GM12878 (cell line): Measurements from ENCODE around the gene MAGI2. TPM values are rescaled to one million over a fixed set of nuclear protein-coding genes. Genes with fewer than 3 reads are reported as not detected.

Experiments
- ATAC-seq: fragments of 200-7000 bp; cut with Tn5 transposase; 3 replicates; pipeline ENCODE4 v1.9.1; 2020; ENCODE audit warnings: mild to moderate bottlenecking, moderate library complexity
- BruUV-seq: library from RNA; stranded (reverse); fragments of 400-500 nt; replicated peaks from 2 replicates; lab custom pipeline; 2021; lab: Mats Ljungman, UMichigan
- CTCF ChIA-PET: fragments of 300-600 bp; sonication (Branson Sonifier 250); formaldehyde crosslinking; extraction: SDS; loops from one replicate; lab custom pipeline; 2021; ENCODE audit warnings: inconsistent platforms; lab: Yijun Ruan, JAX
- POLR2A ChIA-PET: fragments of 350-600 bp; formaldehyde crosslinking; extraction: SDS; loops from one replicate; lab custom pipeline; 2021; ENCODE audit warnings: inconsistent platforms; lab: Charles Lee
- RAD21 ChIA-PET: fragments of 300-600 bp; sonication (Branson Sonifier 250); formaldehyde crosslinking; loops from one replicate; lab custom pipeline; 2023; ENCODE audit warnings: antibody characterized with exemption; ENCODE audit not compliant: unreplicated experiment; lab: Charles Lee
- SMC1A ChIA-PET: fragments of 300-600 bp; sonication (Branson Sonifier 250); formaldehyde crosslinking; loops from one replicate; lab custom pipeline; 2023; ENCODE audit not compliant: unreplicated experiment, uncharacterized antibody; lab: Charles Lee
- DNase-seq: peaks from one replicate; pipeline ENCODE4 v3.0.0-alpha.2; 2011; ENCODE audit warnings: low read depth, low spot score
- FAIRE-seq: peaks from 3 replicates; lab custom pipeline; 2011; peaks lifted over from hg19 to GRCh38; lab: Jason Lieb, UNC
- H2AFZ ChIP-seq: 2 replicates; pipeline ENCODE4 v1.6.0; 2011; ENCODE audit warnings: low read depth, low read length, control low read depth; ENCODE audit not compliant: control insufficient read depth
- H3K27ac ChIP-seq: 2 replicates; pipeline ENCODE4 v1.5.1; 2011; ENCODE audit warnings: control low read depth; ENCODE audit not compliant: control insufficient read depth, insufficient read depth
- H3K27me3 ChIP-seq, 2 experiments: replicated peaks in 1 of 2; 2 replicates each; pipeline versions ENCODE4 v1.6.0 to v1.6.1; 2011; ENCODE audit warnings: low read length in 1 of 2; ENCODE audit not compliant: control insufficient read depth in 2 of 2, insufficient read depth in 2 of 2
- H3K36me3 ChIP-seq, 2 experiments: 2 replicates each; pipeline ENCODE4 v1.5.1; 2011; ENCODE audit warnings: low read length in 1 of 2; ENCODE audit not compliant: control insufficient read depth in 2 of 2, insufficient read depth in 2 of 2
- H3K4me1 ChIP-seq: 2 replicates; pipeline ENCODE4 v1.6.1; 2011; ENCODE audit warnings: mild to moderate bottlenecking, low read length, moderate library complexity, mixed read lengths; ENCODE audit not compliant: control insufficient read depth, insufficient read depth
- H3K4me2 ChIP-seq: 2 replicates; pipeline ENCODE4 v1.6.0; 2011; ENCODE audit warnings: control low read depth; ENCODE audit not compliant: control insufficient read depth, insufficient read depth
- H3K4me3 ChIP-seq: fragments of 200-600 bp; sonication (generic); 2 replicates; pipeline ENCODE4 v1.5.1; 2016
- H3K79me2 ChIP-seq: 2 replicates; pipeline ENCODE4 v1.6.0; 2011; ENCODE audit warnings: low read length; ENCODE audit not compliant: control insufficient read depth, insufficient read depth
- H3K9ac ChIP-seq: 2 replicates; pipeline ENCODE4 v1.8.0; 2011; ENCODE audit warnings: low read length, control low read depth, mixed read lengths; ENCODE audit not compliant: control insufficient read depth, insufficient read depth
- H3K9me3 ChIP-seq: replicated peaks from 3 replicates; pipeline ENCODE4 v1.5.1; 2011; ENCODE audit warnings: mild to moderate bottlenecking, low read length; ENCODE audit not compliant: control insufficient read depth, insufficient read depth
- H4K20me1 ChIP-seq: 2 replicates; pipeline ENCODE4 v1.6.0; 2011; ENCODE audit not compliant: control insufficient read depth, insufficient read depth
- BHLHE40 ChIP-seq, 2 experiments: fragments of 450-650 bp in 1 of 2; IDR thresholded peaks; 2 replicates each; pipeline ENCODE4 v1.6.1; 2011 to 2017; ENCODE audit warnings: low read depth in 2 of 2, borderline replicate concordance in 1 of 2, improper control_type of control experiment in 1 of 2, low read length in 1 of 2, mild to moderate bottlenecking in 1 of 2
- BRCA1 ChIP-seq: IDR thresholded peaks from 2 replicates; pipeline ENCODE4 v1.6.1; 2011; ENCODE audit warnings: low read depth, low read length, improper control_type of control experiment
- CREM ChIP-seq: IDR thresholded peaks from 2 replicates; pipeline ENCODE4 v1.6.1; 2014; ENCODE audit warnings: antibody characterized with exemption, low read depth
- ELK1 ChIP-seq: IDR thresholded peaks from 2 replicates; pipeline ENCODE4 v1.6.1; 2012; ENCODE audit warnings: low read depth, low read length, improper control_type of control experiment
- IRF3 ChIP-seq: fragments of 450-650 bp; IDR thresholded peaks from 2 replicates; pipeline ENCODE4 v1.6.1; 2014; ENCODE audit warnings: mild to moderate bottlenecking
- PKNOX1 ChIP-seq: fragments of 450-650 bp; IDR thresholded peaks from 2 replicates; pipeline ENCODE4 v1.6.1; 2016; ENCODE audit warnings: mild to moderate bottlenecking
- RAD21 ChIP-seq: IDR thresholded peaks from 2 replicates; pipeline ENCODE4 v1.6.1; 2011; ENCODE audit warnings: mild to moderate bottlenecking, low read depth, low read length, moderate library complexity; ENCODE audit not compliant: insufficient read depth
- RBBP5 ChIP-seq: fragments of 200-600 bp; sonication (generic); conservative IDR thresholded peaks from 2 replicates; pipeline ENCODE4 v1.6.1; 2016
- SUZ12 ChIP-seq: fragments of 200-600 bp; sonication (generic); IDR thresholded peaks from one replicate; pipeline ENCODE4 v1.6.1; 2018; ENCODE audit warnings: antibody characterized with exemption, mild to moderate bottlenecking; ENCODE audit not compliant: unreplicated experiment
- ZBTB11 ChIP-seq: fragments of 450-650 bp; formaldehyde crosslinking; IDR thresholded peaks from 2 replicates; pipeline ENCODE4 v1.5.0; 2022; ENCODE audit warnings: mild to moderate bottlenecking, missing genetic modification characterization
- WGBS: methylation state at CpG from one replicate; pipeline ENCODE4 v1.1.6; 2016; ENCODE audit warnings: low lambda C conversion rate; ENCODE audit not compliant: insufficient replicate concordance, insufficient coverage; ENCODE audit errors: missing lambda C conversion rate; 5-methylcytosine and 5-hydroxymethylcytosine counted together
- in situ Hi-C: fragments of 300-500 bp; cut with MboI; formaldehyde crosslinking; loops from 9 replicates; pipeline ENCODE4 v1.14.3; 2018; ENCODE audit warnings: mixed read lengths
- intact Hi-C: fragments of 100-400 bp; cut with micrococcal nuclease; formaldehyde crosslinking; loops from one replicate; pipeline ENCODE4 v1.14.2; 2022; ENCODE audit not compliant: unreplicated experiment
- polyA plus RNA-seq, 11 experiments: library from polyadenylated mRNA; depleted of rRNA in 4 of 11; unstranded in 6 of 11; stranded (reverse) in 5 of 11; fragments of >200 nt; fragmentation: Nextera tagmentation in 4 of 11; fragmentation: Illumina TruSeq in 1 of 11; extraction: Ambion mirVana in 4 of 11; extraction: Trizol in 1 of 11; gene quantifications; 1 replicate in 1 of 11; 2 replicates in 10 of 11; pipeline versions ENCODE4 v1.2.1 to v1.2.3, GENCODE V29; 2011 to 2016; ENCODE audit warnings: inconsistent platforms in 2 of 11, missing spikeins in 2 of 11, low read depth in 1 of 11
- total RNA-seq, 4 experiments: library from RNA; depleted of rRNA in 3 of 4; stranded (reverse); fragments of >200 nt in 3 of 4; fragmentation: Illumina TruSeq in 1 of 4; extraction: Trizol in 1 of 4; gene quantifications; 2 replicates each; pipeline versions ENCODE4 v1.2.1 to v1.2.3, GENCODE V29; 2013 to 2021

Gene MAGI2
- total and polyA plus RNA-seq, 10 of the 15 experiments (the other 5 are each of a cell fraction or from before 2014, with no cell fraction given) = 0.01 to 0.31 (median 0.05) TPM; not detected in 2

GRCh38 chr7:79245623-79246249 is 207.7 kb downstream of the MAGI2 start:
- H3K4me2 ChIP-seq = no peak overlapping the region
- TF ChIP-seq RAD21 (0 out of 2 replicates have a peak, but pooled peaks have one; percentile 7), ELK1 (no peak)
- TF ChIP-seq, all 136 proteins: peak for 1
- Histone ChIP-seq H3K9me3 (no peaks in the 10 kb centered on the region), H2AFZ (no peak overlapping the region), H3K27me3 (no peaks in the 10 kb centered on the region), H3K4me3 (no peak overlapping the region), H3K27ac (no peak overlapping the region), H4K20me1 (no peaks in the 10 kb centered on the region), H3K36me3 (no peaks in the 10 kb centered on the region), H3K9ac (no peak overlapping the region), H3K79me2 (no peaks in the 10 kb centered on the region), H3K4me1 (no peaks in the 10 kb centered on the region)
- RAD21 ChIA-PET = no interaction called here
- in situ Hi-C loops = no loop called here
- DNase-seq (no peak), ATAC-seq (no peak), FAIRE-seq (no peak)
- POLR2A ChIA-PET = no interaction called here
- SMC1A ChIA-PET = no interaction called here
- CTCF ChIA-PET = no interaction called here
- BruUV-seq = no TSS peak
- intact Hi-C loops = no loop called here
- WGBS = 15% methylated on average over 4 of the region's 4 CpGs

GRCh38 chr7:79244482-79244881 is 209.0 kb downstream of the MAGI2 start:
- H3K4me2 ChIP-seq = no peak overlapping the region
- no peak for ATAC-seq
- H3K27ac ChIP-seq = no peak overlapping the region
- no peaks in the 10 kb centered on the region for H4K20me1 ChIP-seq
- H3K4me1 ChIP-seq = no peaks in the 10 kb centered on the region
- no peak overlapping the region for H3K9ac ChIP-seq
- no peaks in the 10 kb centered on the region for H3K79me2 ChIP-seq
- in situ Hi-C loops = no loop called here
- BruUV-seq = no TSS peak
- DNase-seq = no peak
- WGBS = 7% methylated on average over 1 of the region's 1 CpG
- ChIA-PET CTCF (no interaction called here), POLR2A (no interaction called here), RAD21 (no interaction called here), SMC1A (no interaction called here)
- H2AFZ ChIP-seq = no peak overlapping the region
- no peaks in the 10 kb centered on the region for H3K27me3 ChIP-seq
- intact Hi-C loops = no loop called here
- H3K36me3 ChIP-seq = no peaks in the 10 kb centered on the region
- no peak overlapping the region for H3K4me3 ChIP-seq
- no peaks in the 10 kb centered on the region for H3K9me3 ChIP-seq
- no peak for FAIRE-seq
- no peak for TF ChIP-seq ZBTB11
- no peak for TF ChIP-seq BHLHE40 (IDR thresholded peaks at IDR 0.05; ENCODE audit: borderline replicate concordance in 1 of 2, low read depth in 2 of 2, low read length in 1 of 2)
- no peak for TF ChIP-seq IRF3
- TF ChIP-seq CREM = no peak
- no peak for TF ChIP-seq PKNOX1
- no peak for TF ChIP-seq SUZ12
- no peak for TF ChIP-seq RBBP5
- TF ChIP-seq BRCA1 = no peak
